Inferior parietal cortex (tissue), 1 donor: ENCODE measurements around the gene NAA50.

Source experiments
- DNase-seq: peaks from one replicate; pipeline ENCODE4 v3.0.0-alpha.2; 2016; ENCODE audit errors: extremely low spot score

The NAA50 gene

GRCh38 chr3:113745756-113746547 lies at the start of gene NAA50:
NAA50 (minus strand) TSS chr3:113746249; CDS start chr3:113745949, 300 bp downstream.
- peak; percentile 84 for DNase-seq

- no peak for DNase-seq
These were observed 49.6 kb upstream of the NAA50 start for GRCh38 chr3:113795693-113796092.

DNA sequence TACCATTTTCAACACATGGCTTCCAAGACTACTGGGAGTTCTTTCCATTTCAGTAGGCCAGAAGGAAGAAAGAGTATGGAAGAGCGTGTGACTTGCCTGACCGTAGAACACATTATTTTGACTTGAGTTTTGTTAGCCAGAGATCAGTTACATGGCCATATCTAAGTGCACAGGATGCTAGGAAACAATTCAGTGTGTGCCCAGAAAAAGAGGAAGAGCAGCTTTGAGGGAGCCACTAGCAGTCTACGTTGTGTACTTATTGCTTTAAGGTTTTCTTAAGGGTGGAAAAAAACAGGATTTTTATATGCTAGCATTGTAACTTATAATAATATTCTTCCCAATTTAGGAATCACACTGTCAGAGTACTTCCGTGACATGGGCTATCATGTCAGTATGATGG lies 48.5 kb upstream of the NAA50 start:
- DNase-seq, result no peak

DNA sequence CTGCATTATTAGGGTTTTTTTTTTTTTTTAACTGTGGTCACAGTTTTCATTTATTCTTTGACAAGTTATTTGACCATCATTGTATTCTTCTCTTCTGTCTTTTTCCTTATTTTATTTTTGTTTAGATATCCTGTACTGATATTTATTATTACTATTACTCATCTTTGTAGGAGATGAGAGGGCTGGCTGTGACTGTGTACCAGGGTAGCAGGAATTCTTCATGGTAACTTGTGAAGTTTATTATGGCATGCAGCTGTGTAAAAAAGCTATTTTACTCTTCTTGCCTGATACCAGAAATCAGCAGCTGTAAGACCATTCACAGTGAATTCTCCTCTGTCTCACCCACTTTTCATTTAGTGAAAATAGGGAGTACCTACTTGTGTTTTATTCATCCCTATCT lies 45.3 kb upstream of the NAA50 start:
- DNase-seq, result no peak

DNA sequence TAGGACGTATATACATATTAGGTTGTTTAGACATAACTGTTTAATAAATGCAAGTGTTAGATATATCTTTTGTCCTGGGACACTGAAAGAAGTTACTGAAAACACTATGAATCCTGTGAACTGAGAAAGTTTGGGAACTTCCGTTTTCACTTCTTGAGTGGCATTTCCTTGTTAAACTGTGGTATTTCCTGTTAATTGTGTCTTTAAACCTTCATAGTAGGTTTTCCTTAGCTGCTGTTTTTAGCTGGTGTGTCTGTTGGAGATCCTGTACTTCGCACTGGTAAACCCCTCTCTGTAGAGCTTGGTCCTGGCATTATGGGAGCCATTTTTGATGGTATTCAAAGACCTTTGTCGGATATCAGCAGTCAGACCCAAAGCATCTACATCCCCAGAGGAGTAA lies 37.9 kb upstream of the NAA50 start:
- DNase-seq, result no peak

DNA sequence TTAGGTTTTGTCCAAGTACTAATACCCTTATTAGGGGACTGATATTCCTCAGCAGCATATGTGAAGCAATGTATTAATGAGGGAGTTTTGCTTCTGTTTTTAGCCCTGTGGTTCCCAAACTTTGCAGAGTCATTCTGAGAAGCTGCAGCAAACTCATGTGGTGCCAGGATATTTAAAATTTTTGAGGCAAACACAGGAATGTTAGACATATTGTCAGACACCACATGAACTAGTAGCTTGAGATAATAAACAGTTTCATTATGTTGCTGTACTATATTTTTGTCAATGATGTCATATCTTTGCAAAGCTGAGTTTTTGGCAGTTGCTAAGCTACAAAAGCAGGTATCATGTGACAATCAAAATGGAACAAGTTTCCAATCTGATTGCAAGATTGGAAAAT lies 37.4 kb upstream of the NAA50 start:
- no peak for DNase-seq

DNA sequence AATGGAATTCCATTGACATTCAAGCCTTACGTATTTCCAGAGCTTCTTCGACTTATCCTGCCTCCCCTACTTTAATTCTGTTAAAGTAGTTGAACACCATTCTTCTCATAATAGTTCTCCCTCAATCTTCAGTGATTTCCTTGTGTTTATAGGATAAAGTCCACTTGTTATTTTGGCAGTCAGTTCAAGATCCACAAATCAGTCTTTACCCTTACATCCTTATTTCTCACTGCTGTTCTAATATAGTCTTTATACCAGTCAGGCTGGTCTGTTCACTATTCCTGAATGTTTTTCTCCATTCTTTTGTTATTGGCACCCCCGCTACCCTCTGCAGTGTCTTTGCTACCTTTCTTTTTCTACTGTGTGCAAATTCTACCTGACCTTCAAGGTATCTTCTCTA lies 30.5 kb upstream of the NAA50 start:
- no peak for DNase-seq

GRCh38 chr3:113775516-113775915 lies 29.5 kb upstream of the NAA50 start:
- no peak for DNase-seq

DNA sequence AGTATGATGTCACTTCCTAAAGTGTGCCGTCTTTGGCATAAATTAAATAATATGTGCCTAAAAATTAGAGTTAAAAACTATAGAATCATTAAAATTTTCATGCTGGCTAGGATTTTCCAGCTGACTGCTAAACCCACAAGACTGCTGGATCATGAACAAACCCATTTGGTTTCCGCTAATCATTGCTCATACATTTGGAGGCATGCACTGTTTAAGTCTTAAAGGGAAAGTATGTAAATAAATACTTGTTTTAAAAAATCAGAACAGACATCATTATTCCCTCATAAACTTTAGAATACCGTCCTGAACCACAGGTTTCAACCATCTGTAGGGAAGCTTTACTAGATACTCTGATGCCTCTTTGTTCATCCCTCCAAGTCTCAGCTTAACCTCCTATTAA lies 27.3 kb upstream of the NAA50 start:
- DNase-seq, result no peak

- no peak for DNase-seq
These were observed 25.9 kb upstream of the NAA50 start for GRCh38 chr3:113771993-113772392.

GRCh38 chr3:113769551-113769950 lies 23.5 kb upstream of the NAA50 start:
- peak; percentile 38 for DNase-seq

DNA sequence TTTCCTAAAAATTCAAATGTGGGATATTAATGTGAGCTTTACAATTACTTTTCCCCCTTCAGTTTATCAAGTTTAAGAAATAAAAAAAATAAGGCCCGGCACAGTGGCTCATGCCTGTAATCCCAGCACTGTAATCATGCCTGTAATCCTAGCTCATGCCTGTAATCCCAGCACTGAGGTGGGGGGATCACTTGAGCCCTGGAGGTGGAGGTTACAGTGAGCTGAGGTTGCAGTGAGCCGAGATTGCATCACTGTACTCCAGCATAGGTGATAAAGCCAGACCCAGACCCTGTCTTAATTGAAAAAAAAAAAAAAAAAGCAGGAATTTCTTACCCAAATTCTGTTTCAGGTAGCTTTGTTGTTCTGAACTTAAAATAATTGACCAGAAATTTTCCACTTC lies 18.6 kb upstream of the NAA50 start:
- no peak for DNase-seq

DNA sequence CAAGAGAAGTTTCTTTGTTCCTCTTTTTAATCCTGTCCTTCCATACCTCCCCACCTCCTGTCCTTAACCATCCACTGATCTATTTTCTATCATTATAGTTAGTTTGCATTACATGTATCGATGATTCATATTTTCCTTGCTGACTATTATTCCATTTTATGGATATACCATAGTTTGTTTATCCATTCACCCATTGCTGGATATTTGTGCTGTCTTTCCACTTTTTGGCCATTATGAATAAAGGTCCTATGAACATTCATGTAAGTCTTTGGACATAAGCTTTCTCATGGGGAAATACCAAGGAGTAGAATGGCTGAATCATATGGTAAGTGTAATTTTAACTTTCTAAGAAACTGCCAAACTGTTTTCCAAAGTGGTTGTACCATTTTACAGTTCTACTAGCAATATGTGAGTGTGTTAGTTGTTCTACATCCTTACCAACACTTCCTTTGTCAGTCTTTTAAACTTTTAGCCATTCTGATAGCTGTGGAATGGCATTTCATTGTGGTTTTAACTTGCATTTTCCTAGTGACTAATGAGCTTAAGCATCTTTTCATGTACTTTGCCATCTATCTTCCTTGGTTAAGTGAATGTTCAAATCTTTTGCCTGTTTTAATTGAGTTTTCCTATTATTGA lies 12.5 kb upstream of the NAA50 start:
- DNase-seq, result no peak

GRCh38 chr3:113754494-113755159 lies 8.6 kb upstream of the NAA50 start:
- DNase-seq, result no peak

DNA sequence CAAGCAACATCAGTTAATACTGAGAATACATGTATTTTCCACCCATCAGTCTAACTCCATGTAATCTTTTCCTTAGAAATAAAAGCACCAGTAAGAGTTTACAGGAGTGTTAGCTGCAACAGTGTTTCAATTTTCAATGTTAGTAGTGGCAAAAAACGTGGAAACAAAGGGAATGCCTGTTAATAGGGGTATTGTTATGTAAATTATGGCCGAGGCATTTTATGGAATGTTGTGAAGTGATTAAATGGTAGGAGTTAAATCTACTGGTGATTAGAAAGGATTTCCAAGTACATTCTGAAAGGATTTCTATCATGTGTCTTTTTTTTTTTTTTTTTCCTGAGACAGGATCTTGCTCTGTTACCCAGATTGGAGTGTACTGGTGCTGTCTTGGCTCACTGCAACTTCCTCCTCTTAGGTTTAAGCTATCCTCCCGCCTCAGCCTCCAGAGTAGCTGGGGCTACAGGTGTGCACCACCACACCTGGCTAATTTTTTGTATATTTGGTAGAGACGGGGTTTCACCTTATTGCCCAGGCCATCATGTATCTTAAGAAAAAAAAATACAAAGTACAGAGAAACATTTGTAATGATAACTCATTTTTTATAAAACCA lies 7.4 kb upstream of the NAA50 start:
- DNase-seq, result no peak

DNA sequence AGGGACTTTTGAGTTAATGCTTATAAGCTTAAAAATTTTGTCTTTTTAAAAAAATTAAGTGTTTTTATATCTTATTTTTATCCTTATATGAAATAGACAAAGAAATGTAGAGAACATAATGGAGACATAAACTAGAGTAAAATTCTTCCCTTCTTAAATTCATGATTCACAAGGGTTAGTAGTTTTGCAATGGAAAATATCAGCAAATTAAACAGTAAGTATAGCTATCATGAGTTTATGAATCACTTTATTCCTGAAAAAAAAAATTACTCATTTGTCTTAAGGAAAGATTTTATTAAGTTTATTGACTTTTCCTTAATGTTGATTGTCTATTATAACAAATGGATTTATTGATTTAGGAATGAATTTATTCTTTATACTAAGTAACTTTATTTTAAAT lies 5.1 kb upstream of the NAA50 start:
- DNase-seq, result no peak

- peak; percentile 37 for DNase-seq
These were observed 1.4 kb upstream of the NAA50 start for GRCh38 chr3:113747283-113748046.

- peak; percentile 98 for DNase-seq
These were observed 666 bp upstream of the NAA50 start, which contains the start of gene ATP6V1A for GRCh38 chr3:113746548-113747282. ATP6V1A (plus strand) TSS chr3:113747035; CDS start chr3:113778754, 31,719 bp downstream.

DNA sequence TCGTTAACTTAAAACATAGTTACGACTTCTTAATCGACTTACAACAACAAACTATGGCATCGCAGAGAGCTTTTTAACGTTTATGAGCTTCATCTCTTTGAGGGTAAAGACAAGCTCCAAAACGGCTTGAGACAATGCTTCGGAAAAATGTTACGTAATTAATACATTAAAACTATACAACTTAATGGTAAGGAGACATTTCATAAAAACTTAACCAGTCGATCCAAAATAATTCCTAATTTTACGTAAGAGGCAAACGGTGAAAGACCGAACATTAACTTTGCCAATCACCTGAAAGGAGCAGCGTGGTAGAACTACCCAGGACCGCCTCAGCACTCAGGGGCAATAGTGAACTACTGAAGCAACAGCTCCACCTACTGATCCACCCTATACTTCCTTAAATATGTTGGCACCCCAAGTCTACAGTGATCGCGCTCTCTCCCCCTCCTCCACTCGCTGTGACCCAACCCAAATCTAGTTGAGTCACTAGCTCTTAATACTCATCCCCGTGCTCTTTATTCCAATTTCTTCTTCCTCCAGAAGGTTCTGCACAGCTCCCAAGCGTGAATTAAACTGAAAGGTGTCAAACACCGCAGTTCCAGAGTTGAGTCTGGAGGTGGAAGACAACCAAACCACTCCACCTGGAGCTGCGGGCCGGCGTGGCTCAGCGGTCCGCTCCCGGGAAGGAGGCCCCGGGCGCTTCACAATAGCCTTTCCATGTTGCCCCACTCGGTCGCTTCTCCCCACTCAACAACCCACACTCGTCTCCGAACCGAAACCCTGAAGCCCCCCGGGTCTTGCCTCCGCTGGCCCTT lies 901 bp downstream of the NAA50 start:
- DNase-seq, result peak; percentile 68

- no peak for DNase-seq
These were observed 2.9 kb downstream of the NAA50 start for GRCh38 chr3:113743006-113743630.
